ENCODE measurements around the gene SMARCA1. TPM values are rescaled to one million over a fixed set of nuclear protein-coding genes. Genes with fewer than 3 reads are reported as not detected.
"Not testable (repeated sequence)": the region's sequence is repeated elsewhere in the genome, so short reads cannot be mapped to it uniquely, and the experiment has no call there.

SMARCA1 gene, protein sequence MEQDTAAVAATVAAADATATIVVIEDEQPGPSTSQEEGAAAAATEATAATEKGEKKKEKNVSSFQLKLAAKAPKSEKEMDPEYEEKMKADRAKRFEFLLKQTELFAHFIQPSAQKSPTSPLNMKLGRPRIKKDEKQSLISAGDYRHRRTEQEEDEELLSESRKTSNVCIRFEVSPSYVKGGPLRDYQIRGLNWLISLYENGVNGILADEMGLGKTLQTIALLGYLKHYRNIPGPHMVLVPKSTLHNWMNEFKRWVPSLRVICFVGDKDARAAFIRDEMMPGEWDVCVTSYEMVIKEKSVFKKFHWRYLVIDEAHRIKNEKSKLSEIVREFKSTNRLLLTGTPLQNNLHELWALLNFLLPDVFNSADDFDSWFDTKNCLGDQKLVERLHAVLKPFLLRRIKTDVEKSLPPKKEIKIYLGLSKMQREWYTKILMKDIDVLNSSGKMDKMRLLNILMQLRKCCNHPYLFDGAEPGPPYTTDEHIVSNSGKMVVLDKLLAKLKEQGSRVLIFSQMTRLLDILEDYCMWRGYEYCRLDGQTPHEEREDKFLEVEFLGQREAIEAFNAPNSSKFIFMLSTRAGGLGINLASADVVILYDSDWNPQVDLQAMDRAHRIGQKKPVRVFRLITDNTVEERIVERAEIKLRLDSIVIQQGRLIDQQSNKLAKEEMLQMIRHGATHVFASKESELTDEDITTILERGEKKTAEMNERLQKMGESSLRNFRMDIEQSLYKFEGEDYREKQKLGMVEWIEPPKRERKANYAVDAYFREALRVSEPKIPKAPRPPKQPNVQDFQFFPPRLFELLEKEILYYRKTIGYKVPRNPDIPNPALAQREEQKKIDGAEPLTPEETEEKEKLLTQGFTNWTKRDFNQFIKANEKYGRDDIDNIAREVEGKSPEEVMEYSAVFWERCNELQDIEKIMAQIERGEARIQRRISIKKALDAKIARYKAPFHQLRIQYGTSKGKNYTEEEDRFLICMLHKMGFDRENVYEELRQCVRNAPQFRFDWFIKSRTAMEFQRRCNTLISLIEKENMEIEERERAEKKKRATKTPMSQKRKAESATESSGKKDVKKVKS
- total RNA-seq, result 90.7 TPM

DNA sequence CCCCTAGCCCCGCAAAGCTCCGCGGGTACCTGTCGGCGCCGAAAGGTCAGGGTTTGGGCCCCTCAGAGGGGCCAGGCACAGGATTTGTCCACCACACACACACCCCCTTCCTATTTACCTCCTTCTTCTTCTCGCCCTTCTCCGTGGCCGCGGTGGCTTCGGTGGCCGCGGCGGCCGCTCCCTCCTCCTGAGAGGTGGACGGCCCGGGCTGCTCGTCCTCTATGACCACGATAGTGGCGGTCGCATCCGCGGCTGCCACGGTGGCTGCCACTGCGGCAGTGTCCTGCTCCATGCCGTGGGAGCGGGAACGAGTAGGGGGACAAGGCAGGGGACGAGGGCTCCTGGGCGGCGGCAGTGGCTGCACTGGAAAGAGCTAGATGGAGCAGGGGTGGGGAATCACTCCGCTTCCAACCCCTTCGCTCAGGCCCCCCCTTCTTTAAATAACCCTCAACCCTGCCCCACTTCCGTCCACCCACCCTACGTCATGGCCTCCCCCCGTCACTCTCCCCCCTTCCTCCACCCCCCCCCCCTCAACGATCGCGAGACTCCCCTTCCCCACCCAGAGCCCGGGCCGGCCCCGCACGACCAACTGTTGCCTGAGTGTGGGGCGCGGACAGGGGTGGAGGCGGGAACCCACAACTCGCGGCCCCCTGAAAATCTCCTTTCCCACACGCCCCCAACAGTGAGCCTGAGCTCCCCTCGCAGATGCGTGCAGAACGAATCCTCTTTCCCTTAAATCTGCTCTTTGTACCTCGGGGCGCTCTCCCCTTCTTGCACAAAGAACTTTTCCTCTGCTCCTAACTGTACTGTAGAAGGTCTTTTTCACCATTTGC lies at the start of gene SMARCA1:
Gene SMARCA1, minus strand, starts transcription at position 412 of the 833 bp plus-strand sequence. Its CDS starts 120 bp downstream, at position 292.
- peak; percentile 89 for DNase-seq

DNA sequence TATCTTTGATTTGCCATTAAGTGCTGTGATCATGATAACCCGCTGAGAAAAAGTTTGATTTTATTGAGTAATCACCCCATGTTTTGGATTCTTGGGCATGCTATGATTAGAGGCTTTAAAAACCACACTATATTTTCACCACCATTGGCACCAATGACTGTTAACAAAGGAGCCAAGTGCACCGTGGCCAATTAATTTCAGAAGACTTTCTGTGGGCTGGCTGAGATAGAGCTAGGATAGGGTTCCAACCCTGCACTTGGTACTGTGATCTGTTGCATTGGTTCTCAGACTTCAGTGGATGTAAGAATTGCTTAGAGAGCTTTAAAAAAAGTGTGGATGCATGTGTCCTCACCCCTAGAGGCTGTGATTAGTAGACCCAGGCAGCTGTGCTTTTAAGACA lies 49.1 kb upstream of the SMARCA1 start:
- peak; percentile 46 for DNase-seq

DNA sequence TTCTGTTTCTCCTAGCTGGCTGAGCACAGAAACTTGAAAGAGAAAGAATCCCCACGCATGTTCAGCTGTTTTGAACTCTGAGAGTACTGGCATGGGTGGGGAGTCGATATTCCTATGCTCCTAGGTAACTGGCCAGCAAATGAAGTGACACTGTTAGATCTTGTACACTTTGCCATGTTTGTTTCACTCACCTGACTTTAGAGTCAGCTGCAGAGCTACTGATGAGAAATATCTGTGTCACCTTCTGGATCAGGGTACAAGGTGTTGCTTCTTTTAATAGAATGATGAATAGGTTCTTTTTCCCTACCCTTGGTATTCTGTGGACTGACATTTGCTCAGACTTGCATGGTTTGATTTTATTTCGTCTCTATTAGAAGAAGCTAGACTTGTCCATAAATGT lies 45.1 kb upstream of the SMARCA1 start:
- no peak for DNase-seq

DNA sequence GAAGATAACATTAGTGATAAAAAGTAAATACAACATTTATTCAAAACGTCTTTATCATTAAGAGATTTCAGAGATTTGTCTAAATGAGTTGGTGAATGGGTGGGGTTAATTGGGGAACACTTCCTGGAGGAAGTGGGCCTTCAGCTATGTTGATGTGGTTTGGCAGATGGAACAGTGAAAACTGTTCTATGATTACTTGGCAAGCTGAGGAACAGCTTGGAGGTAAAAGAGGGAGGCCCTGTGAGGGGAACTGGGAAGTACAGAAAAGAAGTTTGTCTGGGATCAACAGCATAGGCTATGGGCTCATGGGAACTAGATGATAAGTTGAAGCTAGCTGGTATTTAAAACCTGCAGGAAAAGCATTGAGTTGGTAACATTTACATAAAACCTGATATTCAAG lies 42.8 kb upstream of the SMARCA1 start:
- DNase-seq, result peak; percentile 46

DNA sequence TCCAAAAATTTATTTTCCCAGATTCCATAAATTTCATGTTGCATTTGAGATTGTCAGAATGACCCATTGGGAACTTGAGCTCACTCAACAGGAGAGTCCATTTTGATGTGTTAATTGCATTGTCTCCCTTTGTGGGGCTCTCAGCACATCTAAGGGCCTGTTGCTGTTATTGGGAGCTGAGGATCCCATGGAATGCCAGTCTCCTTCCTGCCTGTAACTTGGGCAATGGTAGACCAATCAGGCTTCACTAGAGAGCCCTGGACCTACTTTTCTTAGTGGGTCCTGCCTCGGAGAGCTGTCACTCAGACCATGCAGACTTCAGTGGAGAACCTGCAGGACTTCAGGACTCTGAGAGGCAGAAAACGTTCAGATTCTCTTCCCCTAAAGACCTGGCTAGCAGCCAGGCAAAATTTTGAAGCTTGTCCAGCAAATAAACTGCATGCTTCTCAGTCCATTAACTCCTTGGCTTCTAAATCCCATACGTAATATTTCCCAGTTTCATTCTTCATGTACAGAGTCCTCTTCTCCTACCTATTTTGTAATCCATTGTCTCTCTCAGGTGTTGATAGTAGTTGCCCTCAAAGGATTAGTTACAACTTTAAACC lies 41.9 kb upstream of the SMARCA1 start:
- peak; percentile 77 for DNase-seq

DNA sequence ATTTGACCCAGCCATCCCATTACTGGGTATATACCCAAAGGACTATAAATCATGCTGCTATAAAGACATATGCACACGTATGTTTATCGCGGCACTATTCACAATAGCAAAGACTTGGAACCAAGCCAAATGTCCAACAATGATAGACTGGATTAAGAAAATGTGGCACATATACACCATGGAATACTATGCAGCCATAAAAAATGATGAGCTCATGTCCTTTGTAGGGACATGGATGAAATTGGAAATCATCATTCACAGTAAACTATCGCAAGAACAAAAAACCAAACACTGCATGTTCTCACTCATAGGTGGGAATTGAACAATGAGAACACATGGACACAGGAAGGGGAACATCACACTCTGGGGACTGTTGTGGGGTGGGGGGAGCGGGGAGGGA lies 41.1 kb upstream of the SMARCA1 start:
- DNase-seq, result not testable (repeated sequence)

DNA sequence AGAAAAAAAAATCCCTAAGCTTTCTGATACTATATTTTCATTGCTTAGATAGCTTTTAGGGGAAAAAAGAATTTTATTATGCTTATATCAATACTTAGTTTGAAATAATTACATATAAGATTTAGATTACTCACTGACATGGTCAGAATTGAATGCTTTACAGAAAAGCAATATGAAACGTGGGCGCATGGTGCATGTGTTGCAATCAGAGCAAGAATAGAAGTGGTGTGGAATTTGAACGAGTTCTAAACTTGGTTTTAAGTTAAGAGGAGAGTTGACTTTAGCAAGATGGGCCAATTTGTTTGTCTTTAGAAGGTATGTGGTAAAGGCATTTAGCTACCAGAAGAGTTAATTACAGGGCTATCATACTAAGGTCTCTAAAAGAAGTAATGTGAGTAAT lies 38.2 kb upstream of the SMARCA1 start:
- DNase-seq, result no peak

DNA sequence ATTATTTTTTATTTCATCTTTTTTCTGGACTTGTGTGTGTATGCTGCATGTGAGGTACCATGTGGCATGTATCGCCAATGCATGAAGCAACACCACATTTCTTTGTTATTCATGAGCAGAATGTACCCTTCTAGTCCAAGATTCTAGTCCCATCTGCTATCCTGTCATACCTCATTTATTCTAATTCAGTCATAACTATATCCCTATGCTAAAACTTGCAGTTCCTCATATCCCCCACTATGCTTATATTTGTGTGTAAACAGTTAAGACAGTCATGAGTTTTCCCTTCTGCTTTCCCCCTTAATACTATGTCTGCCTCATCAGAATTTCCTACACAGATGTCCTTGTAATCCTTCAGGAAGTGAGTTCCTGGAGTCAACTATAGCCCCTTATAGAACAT lies 36.5 kb upstream of the SMARCA1 start:
- DNase-seq, result no peak

DNA sequence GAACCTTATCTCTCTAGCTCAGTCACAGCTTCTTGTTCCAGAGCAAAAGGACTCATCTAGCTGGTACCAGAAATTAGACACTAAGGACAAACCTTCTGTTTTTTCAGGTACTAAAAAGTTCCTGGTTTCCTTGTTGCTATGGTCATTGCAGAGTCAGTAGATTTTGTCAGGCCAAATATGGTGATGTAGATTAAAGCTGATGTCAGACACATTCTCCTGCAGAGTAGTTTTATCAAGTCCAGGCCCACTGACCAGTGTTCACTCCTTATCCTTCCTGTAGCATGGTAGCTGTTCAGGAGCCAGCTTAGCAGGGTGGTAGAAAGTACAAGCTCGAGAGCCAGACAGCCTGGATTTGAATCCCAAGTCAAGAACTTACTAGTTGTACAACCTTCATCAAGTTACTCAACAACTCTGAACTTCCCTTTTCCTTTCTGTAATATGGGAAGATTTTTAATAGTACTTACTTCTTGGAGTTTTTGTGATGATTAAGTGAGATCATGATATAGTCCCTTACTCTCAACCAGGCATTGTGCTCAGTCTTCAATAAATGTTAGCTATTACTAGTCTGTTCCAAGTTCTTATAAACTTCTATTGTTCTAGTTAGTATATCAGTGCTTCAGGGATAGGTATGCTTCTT lies 34.7 kb upstream of the SMARCA1 start:
- no peak for DNase-seq

DNA sequence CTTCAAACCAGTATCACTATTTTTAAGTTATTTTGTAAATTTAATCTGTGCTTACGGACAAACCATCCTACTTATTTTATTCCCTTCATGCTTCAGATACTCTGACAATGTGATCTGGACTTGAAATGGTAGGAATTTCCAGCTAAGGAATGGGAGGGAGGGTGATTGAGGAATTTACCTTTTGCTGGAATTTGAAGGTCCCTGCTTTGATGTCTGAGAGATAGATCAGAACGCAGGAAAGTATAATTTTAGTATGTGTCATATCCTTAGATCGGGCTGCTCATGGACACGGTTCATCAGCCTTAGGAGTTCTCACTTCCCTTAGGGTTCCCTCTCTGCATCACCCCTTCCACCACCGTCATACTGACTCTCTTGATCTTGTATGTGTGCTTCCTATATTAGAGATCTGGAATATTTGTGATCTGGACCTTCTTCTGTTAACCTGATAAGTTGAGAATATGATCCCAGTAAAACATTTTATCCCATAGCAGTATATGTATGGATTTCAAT lies 33.6 kb upstream of the SMARCA1 start:
- no peak for DNase-seq

DNA sequence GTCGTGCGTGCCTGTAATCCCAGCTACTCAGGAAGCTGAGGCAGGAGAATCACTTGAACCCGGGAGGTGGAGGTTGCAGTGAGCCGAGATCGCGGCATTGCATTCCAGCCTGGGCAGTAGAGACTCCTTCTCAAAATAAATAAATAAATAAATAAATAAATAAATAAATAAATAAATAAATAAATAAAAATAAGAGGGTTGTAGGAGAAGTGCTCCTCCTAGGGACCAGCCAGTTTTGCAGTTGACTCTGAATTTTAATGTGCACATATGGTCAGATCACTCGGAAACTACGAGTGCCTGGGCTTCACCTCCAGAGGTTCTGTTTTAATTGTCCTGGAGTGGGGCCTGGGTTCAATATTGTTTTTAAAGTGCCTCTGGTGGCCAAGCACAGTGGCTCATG lies 31.5 kb upstream of the SMARCA1 start:
- not testable (repeated sequence) for DNase-seq

DNA sequence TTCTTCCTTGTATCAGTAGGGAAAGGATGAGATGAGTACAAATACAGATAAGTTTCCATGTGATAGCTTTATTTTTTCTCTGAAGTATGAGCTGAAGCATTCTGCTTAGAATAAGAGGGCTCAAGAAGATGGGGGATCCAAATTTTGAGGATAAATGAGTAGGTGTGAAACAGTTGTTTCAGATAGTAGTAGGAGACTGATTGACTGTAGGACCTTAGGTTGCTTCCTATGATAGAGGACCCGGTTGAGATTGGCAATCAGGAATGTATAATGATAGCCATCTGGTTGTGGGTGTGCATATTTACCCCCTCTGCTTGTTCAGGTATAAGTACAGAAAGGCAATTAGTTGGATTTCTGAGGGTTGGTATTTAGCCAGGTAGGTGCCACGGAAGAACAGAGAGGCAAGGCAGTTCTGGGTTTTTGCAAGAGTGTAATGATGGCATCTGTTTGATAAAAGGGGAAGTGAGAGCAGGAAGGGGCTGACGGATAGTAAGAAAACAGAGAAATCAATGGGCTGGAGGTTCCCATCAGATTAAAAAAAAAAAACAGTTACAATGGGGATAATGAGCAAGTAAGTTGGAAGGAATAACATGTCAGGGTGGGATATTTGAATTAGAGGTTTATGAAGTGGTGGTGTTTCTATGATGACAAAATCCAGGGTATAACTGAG lies 30.5 kb upstream of the SMARCA1 start:
- no peak for DNase-seq

DNA sequence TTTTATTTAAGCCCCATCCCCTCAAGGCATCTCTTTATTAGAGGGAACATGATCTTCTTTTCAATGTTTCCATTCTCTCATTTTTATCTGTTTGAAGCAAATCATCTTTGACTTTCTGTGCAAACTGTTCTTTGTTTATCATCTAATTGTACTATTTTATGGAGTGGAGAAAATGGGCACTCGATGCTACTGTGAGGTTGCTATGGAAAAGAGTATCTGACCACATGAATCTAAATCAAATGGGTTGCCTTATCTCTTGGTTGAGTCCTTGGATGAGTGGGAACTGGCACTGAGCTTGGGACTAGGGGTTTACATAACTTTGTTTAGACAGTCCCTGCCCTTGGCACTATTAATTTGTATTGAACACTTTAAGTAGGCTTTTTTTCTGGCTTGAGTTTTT lies 25.8 kb upstream of the SMARCA1 start:
- DNase-seq, result no peak

DNA sequence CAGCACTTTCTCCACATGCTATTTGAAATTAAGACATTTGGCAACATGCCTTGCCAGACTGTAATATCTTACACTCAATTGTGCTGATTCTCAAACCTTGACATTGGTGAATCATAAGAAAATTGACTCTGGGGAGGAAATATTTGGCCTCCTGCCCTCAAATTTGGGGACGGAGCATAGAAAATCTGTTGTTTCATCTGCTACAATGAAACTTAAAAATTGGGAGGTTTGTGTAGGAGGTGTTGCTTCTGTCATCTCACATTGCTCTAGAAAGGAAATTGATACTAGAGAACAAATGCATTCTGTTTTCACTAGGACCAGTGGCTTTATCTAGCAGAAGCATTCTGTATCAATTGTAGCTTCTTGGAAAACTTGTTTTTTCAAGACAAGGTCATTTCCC lies 22.1 kb upstream of the SMARCA1 start:
- no peak for DNase-seq

DNA sequence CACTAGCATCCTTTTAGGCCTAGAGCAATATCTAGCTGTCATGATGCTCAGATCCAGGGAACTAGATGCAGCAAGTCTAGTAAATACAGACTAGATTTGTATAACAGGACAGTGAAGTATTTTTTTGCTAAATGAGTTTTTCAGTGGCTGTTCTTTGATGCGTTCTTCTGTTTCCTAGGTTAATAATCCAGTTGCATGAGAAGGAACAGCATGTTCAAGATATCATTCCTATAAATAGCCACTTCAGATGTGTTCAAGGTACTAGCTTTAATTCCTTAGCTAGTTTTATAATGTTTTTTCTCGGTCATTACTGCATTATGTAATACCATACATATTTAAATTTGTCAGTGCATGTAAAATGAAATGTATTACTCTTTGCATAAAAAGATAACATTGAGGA lies 21.5 kb upstream of the SMARCA1 start:
- no peak for DNase-seq

DNA sequence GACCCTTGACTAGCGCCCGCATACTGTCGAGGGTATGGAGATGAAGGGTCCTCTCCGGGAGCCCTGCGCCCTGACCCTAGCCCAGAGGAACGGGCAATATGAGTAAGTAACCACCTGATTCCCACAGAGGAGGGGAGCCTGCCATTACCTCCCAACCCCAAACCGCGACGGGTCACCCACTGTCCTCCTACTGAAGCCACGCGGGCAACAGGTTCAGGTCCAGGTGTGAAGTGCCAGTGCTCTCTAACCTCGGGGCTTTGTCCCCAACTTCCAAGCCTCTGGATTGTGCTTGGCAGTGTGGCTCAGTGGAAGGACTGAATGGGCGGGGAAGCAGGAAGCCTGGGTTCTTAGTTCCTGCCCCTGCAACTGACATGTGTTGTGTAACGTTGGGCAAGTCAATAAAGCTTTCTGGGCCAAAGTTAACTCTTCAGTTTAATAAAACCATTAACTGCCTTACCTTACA lies 17.5 kb upstream of the SMARCA1 start:
- no peak for DNase-seq

DNA sequence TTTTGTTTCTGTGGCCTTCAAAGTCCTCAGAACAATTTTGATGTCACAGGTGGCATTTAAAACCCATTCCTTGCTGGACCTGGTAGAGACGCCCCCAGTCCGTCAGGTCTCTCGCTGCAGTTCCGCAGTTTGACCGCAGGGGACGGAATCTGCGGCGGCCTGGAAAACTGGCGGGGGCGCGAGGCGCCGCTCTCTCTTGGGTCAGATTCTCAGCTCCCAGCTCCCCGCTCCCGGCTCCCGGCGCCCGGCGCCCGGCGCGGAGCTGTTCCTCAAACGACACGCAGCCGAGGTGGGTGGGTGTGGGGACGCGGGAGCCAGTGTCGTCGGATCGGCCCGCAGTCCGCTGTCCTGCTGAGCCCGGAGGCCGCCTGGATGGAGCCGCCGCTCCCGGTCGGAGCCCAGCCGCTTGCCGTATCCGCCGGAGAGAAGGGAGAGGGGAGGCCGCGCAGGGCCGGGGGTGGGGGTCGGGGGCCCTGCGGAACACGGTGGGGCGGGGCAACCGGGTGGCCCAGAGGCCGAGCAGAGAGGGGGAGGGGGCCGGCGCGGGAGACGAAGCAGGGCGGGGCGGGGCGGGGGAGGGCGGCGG lies 16.9 kb upstream of the SMARCA1 start, which contains the start of gene OCRL:
Gene OCRL, plus strand, starts transcription at position 192 of the 586 bp plus-strand sequence. Its CDS starts 181 bp downstream, at position 373.
- DNase-seq, result peak; percentile 78

DNA sequence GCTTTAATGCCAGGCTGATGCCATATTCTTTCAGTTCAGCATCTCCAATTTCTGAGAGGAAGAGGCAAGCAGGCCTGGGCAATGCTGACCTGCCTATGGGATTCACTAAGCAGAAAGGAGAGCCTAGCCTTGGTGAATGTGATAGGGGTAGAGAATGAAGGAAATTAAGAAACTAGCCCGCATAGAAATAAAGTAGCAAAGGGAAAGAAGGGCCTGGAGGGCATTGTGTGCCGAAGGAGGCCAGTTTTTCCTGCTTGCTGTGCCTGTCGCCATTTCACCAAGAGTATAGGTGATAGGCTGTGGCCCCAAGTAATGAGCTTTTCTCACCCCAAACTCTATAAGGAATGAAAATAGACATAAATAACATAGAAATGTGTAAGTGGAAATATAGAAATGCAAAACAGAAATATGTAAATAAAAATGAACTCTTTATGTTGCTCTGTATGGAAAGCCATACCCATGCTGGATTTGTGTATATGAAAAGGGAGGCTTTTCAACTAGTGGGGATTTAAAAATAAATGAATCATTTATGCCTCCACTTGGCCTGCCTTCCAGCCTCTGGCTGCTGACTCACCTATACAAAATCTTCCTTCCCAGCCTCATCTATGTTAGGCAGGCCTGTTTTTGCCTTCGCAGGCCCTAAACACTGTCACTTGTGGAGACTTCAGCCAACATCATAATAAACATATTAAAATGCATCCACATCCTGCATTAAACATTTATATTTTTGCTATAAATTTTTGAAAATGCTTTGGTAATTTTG lies 11.7 kb upstream of the SMARCA1 start:
- no peak for DNase-seq

DNA sequence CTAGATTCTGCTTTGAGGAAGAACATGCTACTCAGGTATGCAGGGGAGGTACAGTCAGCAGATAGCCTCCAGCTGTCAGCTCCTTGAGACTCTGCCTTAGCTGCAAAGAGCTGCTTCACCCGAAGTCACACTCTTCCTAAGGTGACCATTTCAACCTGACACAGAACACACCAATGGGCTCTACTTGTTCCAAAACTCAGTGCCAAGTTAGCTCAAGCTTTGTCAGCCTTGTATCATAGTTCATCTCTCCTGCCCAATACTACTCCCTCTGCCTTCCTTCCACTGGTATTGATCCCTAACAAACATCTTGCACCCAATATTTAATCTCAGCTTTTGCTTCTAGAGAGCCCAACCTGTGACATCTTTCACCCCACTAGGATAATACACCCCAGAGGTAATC lies 7.8 kb upstream of the SMARCA1 start:
- DNase-seq, result no peak
